HCT116 (cell line): ENCODE data around the gene CDK8.

Source experiments
- CEBPB ChIP-seq: IDR thresholded peaks from 2 replicates; pipeline ENCODE4 v1.6.1; 2012; ENCODE audit warnings: low read depth
- EGR1 ChIP-seq: IDR thresholded peaks from 2 replicates; pipeline ENCODE4 v1.6.1; 2012; ENCODE audit warnings: low read depth
- ELF1 ChIP-seq: IDR thresholded peaks from 2 replicates; pipeline ENCODE4 v1.6.1; 2012; ENCODE audit warnings: low read depth, borderline replicate concordance
- EZH2 ChIP-seq: fragments of 200-600 bp; sonication (generic); IDR thresholded peaks from 2 replicates; pipeline ENCODE4 v1.6.1; 2017; ENCODE audit warnings: antibody characterized with exemption, mixed run types
- EZH2phosphoT487 ChIP-seq: fragments of 200-600 bp; IDR thresholded peaks from 2 replicates; pipeline ENCODE4 v1.6.1; 2018; ENCODE audit warnings: antibody characterized with exemption, borderline replicate concordance
- POLR2A ChIP-seq: IDR thresholded peaks from 2 replicates; pipeline ENCODE4 v1.7.0; 2011; ENCODE audit warnings: borderline replicate concordance; ENCODE audit not compliant: insufficient read depth, insufficient read length; ENCODE audit errors: extremely low read depth
- POLR2AphosphoS5 ChIP-seq: IDR thresholded peaks from 2 replicates; pipeline ENCODE4 v1.6.1; 2011; ENCODE audit warnings: mild to moderate bottlenecking, low read depth, low read length, moderate library complexity
- YY1 ChIP-seq: IDR thresholded peaks from 2 replicates; pipeline ENCODE4 v1.6.1; 2011; ENCODE audit warnings: low read length, low read depth, moderate library complexity, mild to moderate bottlenecking; ENCODE audit not compliant: insufficient replicate concordance; ENCODE audit errors: extremely low read depth
- TF ChIP-seq, protein P1 (sequence below), 3 experiments: fragments of 200-600 bp in 1 of 3; sonication (generic) in 1 of 3; IDR thresholded peaks in 2 of 3; conservative IDR thresholded peaks in 1 of 3; 2 replicates each; pipeline ENCODE4 v1.5.1; 2012 to 2017; ENCODE audit warnings: low read depth in 2 of 3, low read length in 2 of 3, antibody characterized with exemption in 1 of 3, borderline replicate concordance in 1 of 3, control low read depth in 1 of 3, mild to moderate bottlenecking in 1 of 3, mixed read lengths in 1 of 3, mixed run types in 1 of 3, moderate library complexity in 1 of 3; ENCODE audit not compliant: insufficient read depth in 1 of 3

DNA sequence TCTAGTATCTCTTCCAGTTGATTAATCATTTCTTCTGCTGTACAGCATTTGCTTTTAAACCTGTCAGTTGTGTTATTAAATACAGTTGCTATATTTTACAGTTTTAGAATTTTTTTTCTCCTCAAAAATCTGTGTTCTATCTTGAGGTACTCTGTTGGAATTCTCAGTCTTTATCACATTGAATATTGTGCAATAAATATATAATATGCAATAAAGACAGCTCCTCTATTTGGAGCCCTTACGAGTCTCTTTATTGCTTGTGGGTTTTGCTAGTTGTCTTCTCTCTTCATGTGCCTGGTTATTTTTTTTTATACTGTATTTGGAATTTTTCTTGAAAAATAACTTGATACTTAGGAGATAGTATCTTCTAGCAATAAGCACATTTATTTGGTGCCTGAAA is 51.7 kb downstream of the CDK8 start:
- TF ChIP-seq YY1 (no peak), EZH2phosphoT487 (no peak), EGR1 (no peak), CEBPB (no peak), EZH2 (no peak), POLR2AphosphoS5 (no peak), POLR2A (no peak), ELF1 (no peak)
- TF ChIP-seq, protein P1, sequence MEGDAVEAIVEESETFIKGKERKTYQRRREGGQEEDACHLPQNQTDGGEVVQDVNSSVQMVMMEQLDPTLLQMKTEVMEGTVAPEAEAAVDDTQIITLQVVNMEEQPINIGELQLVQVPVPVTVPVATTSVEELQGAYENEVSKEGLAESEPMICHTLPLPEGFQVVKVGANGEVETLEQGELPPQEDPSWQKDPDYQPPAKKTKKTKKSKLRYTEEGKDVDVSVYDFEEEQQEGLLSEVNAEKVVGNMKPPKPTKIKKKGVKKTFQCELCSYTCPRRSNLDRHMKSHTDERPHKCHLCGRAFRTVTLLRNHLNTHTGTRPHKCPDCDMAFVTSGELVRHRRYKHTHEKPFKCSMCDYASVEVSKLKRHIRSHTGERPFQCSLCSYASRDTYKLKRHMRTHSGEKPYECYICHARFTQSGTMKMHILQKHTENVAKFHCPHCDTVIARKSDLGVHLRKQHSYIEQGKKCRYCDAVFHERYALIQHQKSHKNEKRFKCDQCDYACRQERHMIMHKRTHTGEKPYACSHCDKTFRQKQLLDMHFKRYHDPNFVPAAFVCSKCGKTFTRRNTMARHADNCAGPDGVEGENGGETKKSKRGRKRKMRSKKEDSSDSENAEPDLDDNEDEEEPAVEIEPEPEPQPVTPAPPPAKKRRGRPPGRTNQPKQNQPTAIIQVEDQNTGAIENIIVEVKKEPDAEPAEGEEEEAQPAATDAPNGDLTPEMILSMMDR (IDR thresholded peaks at IDR 0.05 in 2 of 3, conservative IDR thresholded peaks at IDR 0.05 in 1 of 3; ENCODE audit: borderline replicate concordance in 1 of 3, insufficient read depth in 1 of 3, low read depth in 2 of 3, low read length in 2 of 3): no peak
